Neural progenitor cell (in vitro differentiated cells): ENCODE measurements around the gene RNU5D-1. TPM values are rescaled to one million over a fixed set of nuclear protein-coding genes. Genes with fewer than 3 reads are reported as not detected.
"Not testable (repeated sequence)": the region's sequence is repeated elsewhere in the genome, so short reads cannot be mapped to it uniquely, and the experiment has no call there.

Experiments
- DNase-seq: peaks from one replicate; pipeline ENCODE4 v3.0.0-alpha.2; 2016; ENCODE audit warnings: low spot score
- H2AFZ ChIP-seq: fragments of 200-600 bp; sonication (generic); replicated peaks from 2 replicates; pipeline ENCODE4 v1.6.1; 2016; ENCODE audit warnings: antibody characterized with exemption
- H3F3A ChIP-seq: fragments of 200-600 bp; sonication (generic); 2 replicates; pipeline ENCODE4 v1.6.1; 2016; ENCODE audit warnings: antibody characterized with exemption, low read depth
- H3K27ac ChIP-seq: fragments of 200-600 bp; sonication (generic); 2 replicates; pipeline ENCODE4 v1.5.1; 2016; ENCODE audit warnings: mild to moderate bottlenecking
- H3K27me3 ChIP-seq: fragments of 200-600 bp; sonication (generic); 2 replicates; pipeline ENCODE4 v1.6.1; 2016; ENCODE audit warnings: mild to moderate bottlenecking, moderate library complexity
- H3K36me3 ChIP-seq: fragments of 200-600 bp; sonication (generic); 2 replicates; pipeline ENCODE4 v1.5.1; 2016
- H3K4me1 ChIP-seq: fragments of 200-600 bp; sonication (generic); 2 replicates; pipeline ENCODE4 v1.6.1; 2016; ENCODE audit warnings: mixed run types
- H3K4me2 ChIP-seq: fragments of 200-600 bp; sonication (generic); 2 replicates; pipeline ENCODE4 v1.6.1; 2016
- H3K4me3 ChIP-seq: fragments of 200-600 bp; sonication (generic); 2 replicates; pipeline ENCODE4 v1.5.1; 2016
- H3K79me2 ChIP-seq: fragments of 200-600 bp; sonication (generic); 2 replicates; pipeline ENCODE4 v1.6.1; 2016; ENCODE audit warnings: low read depth
- H3K9ac ChIP-seq: fragments of 200-600 bp; sonication (generic); 2 replicates; pipeline ENCODE4 v1.6.1; 2016
- H3K9me3 ChIP-seq: fragments of 200-600 bp; sonication (generic); 2 replicates; pipeline ENCODE4 v1.5.1; 2016; ENCODE audit warnings: low read depth
- H4K20me1 ChIP-seq: fragments of 200-600 bp; sonication (generic); 2 replicates; pipeline ENCODE4 v1.6.1; 2016; ENCODE audit warnings: low read depth
- H3K27ac Mint-ChIP-seq: 3 replicates; pipeline ENCODE4 v1.8.0; 2021; ENCODE audit warnings: mixed read lengths
- H3K27me3 Mint-ChIP-seq: 2 replicates; pipeline ENCODE4 v1.8.0; 2022; ENCODE audit warnings: low read depth, mild to moderate bottlenecking, inconsistent platforms, moderate library complexity, mixed read lengths; ENCODE audit not compliant: insufficient read depth
- H3K36me3 Mint-ChIP-seq: 3 replicates; pipeline ENCODE4 v1.8.0; 2021; ENCODE audit warnings: mixed read lengths
- H3K4me1 Mint-ChIP-seq: 3 replicates; pipeline ENCODE4 v1.8.0; 2021; ENCODE audit warnings: mixed read lengths
- H3K4me3 Mint-ChIP-seq: 3 replicates; pipeline ENCODE4 v1.8.0; 2021; ENCODE audit warnings: mild to moderate bottlenecking, moderate library complexity, mixed read lengths
- H3K9me3 Mint-ChIP-seq: 3 replicates; pipeline ENCODE4 v1.8.0; 2020; ENCODE audit warnings: mixed read lengths
- EZH2 ChIP-seq: fragments of 200-600 bp; sonication (generic); IDR thresholded peaks from 2 replicates; pipeline ENCODE4 v1.6.1; 2017; ENCODE audit warnings: antibody characterized with exemption, mild to moderate bottlenecking, moderate library complexity
- EZH2phosphoT487 ChIP-seq: fragments of 200-600 bp; sonication (generic); IDR thresholded peaks from 2 replicates; pipeline ENCODE4 v1.6.1; 2017; ENCODE audit warnings: antibody characterized with exemption
- total RNA-seq: library from RNA; depleted of rRNA; stranded (reverse); fragments of >200 nt; gene quantifications from 2 replicates; pipeline ENCODE4 v1.2.3, GENCODE V29; 2015; ENCODE audit warnings: low replicate concordance
- TF ChIP-seq, protein P1 (sequence below): fragments of 200-600 bp; sonication (generic); IDR thresholded peaks from 2 replicates; pipeline ENCODE4 v1.5.1; 2017; ENCODE audit warnings: antibody characterized with exemption, mild to moderate bottlenecking

Gene RNU5D-1
- total RNA-seq, 1 donor from 2014 or later, result not detected

DNA sequence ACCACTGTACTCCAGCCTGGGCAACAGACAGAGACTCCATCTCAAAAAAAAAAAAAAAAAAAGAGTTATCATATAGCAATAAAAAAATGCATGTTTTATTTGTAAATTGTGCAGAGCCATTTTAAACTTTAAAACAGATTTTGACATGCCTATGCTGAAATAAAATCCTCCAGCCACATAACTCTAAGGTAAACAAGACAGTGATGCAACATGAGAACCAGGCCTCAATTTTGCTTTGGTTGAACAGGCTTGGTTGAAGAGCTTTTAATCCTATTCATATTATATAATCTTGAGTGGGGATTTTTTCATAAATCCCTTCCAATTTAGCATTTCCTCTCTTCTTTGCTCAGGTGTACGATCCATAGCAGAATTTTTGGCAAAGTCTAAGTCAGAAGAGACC is 30.4 kb downstream of the RNU5D-1 start:
- Mint-ChIP-seq H3K36me3 (peaks cover 3% of the 10 kb centered on the region), H3K27ac (no peak overlapping the region)
- no peak overlapping the region for H3K9ac ChIP-seq

DNA sequence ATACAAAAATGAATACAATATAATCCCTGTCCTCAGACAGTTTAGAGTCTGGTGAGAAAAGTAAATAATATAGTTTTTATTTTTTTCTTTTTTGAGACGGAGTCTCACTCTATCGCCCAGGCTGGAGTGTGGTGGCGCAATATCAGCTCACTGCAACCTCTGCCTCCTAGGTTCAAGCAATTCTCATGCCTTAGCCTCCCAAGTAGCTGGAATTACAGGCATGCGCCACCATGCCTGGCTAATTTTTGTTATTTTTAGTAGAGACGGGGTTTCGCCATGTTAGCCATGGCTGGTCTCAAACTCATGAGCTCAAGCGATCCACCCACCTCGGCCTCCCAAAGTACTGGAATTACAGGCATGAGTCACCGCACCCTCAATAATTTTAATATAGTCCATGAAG is 31.6 kb downstream of the RNU5D-1 start:
- H3K27me3 Mint-ChIP-seq, H3K36me3 ChIP-seq, H3K36me3 Mint-ChIP-seq, H3K4me1 ChIP-seq, H3F3A ChIP-seq, H3K4me3 ChIP-seq, H3K9me3 ChIP-seq, H3K9ac ChIP-seq, H2AFZ ChIP-seq, H3K4me1 Mint-ChIP-seq, H3K79me2 ChIP-seq, H3K27ac ChIP-seq, DNase-seq, H3K9me3 Mint-ChIP-seq, H3K27ac Mint-ChIP-seq, H3K27me3 ChIP-seq, H3K4me3 Mint-ChIP-seq, H3K4me2 ChIP-seq, H4K20me1 ChIP-seq: not testable (repeated sequence)

More for the DNA sequence above, 30.4 kb downstream of the RNU5D-1 start:
- no peak for DNase-seq
- Histone ChIP-seq H3K27me3 (no peaks in the 10 kb centered on the region), H3K27ac (no peak overlapping the region), H3K79me2 (no peaks in the 10 kb centered on the region), H3K4me1 (no peaks in the 10 kb centered on the region), H3K4me3 (no peak overlapping the region), H3K4me2 (no peak overlapping the region), H4K20me1 (no peaks in the 10 kb centered on the region), H3K36me3 (no peaks in the 10 kb centered on the region), H2AFZ (no peak overlapping the region), H3F3A (no peaks in the 10 kb centered on the region), H3K9me3 (no peaks in the 10 kb centered on the region)
- H3K27me3 Mint-ChIP-seq, result peaks cover 9% of the 10 kb centered on the region
- H3K4me1 Mint-ChIP-seq, result peaks cover 2% of the 10 kb centered on the region
- TF ChIP-seq, protein P1, sequence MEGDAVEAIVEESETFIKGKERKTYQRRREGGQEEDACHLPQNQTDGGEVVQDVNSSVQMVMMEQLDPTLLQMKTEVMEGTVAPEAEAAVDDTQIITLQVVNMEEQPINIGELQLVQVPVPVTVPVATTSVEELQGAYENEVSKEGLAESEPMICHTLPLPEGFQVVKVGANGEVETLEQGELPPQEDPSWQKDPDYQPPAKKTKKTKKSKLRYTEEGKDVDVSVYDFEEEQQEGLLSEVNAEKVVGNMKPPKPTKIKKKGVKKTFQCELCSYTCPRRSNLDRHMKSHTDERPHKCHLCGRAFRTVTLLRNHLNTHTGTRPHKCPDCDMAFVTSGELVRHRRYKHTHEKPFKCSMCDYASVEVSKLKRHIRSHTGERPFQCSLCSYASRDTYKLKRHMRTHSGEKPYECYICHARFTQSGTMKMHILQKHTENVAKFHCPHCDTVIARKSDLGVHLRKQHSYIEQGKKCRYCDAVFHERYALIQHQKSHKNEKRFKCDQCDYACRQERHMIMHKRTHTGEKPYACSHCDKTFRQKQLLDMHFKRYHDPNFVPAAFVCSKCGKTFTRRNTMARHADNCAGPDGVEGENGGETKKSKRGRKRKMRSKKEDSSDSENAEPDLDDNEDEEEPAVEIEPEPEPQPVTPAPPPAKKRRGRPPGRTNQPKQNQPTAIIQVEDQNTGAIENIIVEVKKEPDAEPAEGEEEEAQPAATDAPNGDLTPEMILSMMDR, result no peak
- TF ChIP-seq EZH2phosphoT487, result no peak
- TF ChIP-seq EZH2, result no peak
- no peak overlapping the region for H3K4me3 Mint-ChIP-seq
- no peaks in the 10 kb centered on the region for H3K9me3 Mint-ChIP-seq

DNA sequence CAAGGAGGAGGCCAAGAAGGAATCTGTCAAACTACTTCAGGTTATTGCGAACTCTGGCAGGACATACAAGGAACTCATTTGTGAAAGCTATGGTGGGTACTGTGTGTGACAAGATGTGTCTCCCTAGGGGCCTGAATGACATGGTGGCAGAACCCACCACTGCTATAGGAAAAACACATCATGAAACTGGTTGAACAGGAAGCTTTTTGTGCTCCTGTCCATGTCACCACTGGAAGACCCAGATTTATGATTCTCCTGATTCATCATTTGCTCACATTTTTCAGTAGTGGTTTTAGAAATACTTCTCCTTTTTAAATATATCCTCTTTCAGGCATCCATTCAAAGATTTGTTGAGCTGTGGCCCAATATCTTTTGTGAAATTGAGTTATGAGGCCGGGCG is 32.8 kb downstream of the RNU5D-1 start:
- no peak overlapping the region for H3K4me3 Mint-ChIP-seq
- H3K9me3 Mint-ChIP-seq, result no peaks in the 10 kb centered on the region
- H3F3A ChIP-seq, result no peaks in the 10 kb centered on the region
- no peaks in the 10 kb centered on the region for H4K20me1 ChIP-seq
- H3K36me3 Mint-ChIP-seq, result peaks cover 3% of the 10 kb centered on the region
- peaks cover 9% of the 10 kb centered on the region for H3K27me3 Mint-ChIP-seq
- no peak for TF ChIP-seq EZH2
- TF ChIP-seq, protein P1, result no peak
- no peak for TF ChIP-seq EZH2phosphoT487
- no peak overlapping the region for H3K27ac ChIP-seq
- H3K79me2 ChIP-seq, result no peaks in the 10 kb centered on the region
- no peaks in the 10 kb centered on the region for H3K27me3 ChIP-seq
- H3K4me2 ChIP-seq, result no peak overlapping the region
- no peak overlapping the region for H3K4me3 ChIP-seq
- H3K4me1 ChIP-seq, result no peaks in the 10 kb centered on the region
- H3K9ac ChIP-seq, result no peak overlapping the region
- no peak for DNase-seq
- no peak overlapping the region for H2AFZ ChIP-seq
- no peaks in the 10 kb centered on the region for H3K36me3 ChIP-seq
- no peak overlapping the region for H3K27ac Mint-ChIP-seq
- H3K9me3 ChIP-seq, result no peaks in the 10 kb centered on the region
- H3K4me1 Mint-ChIP-seq, result peaks cover 2% of the 10 kb centered on the region

DNA sequence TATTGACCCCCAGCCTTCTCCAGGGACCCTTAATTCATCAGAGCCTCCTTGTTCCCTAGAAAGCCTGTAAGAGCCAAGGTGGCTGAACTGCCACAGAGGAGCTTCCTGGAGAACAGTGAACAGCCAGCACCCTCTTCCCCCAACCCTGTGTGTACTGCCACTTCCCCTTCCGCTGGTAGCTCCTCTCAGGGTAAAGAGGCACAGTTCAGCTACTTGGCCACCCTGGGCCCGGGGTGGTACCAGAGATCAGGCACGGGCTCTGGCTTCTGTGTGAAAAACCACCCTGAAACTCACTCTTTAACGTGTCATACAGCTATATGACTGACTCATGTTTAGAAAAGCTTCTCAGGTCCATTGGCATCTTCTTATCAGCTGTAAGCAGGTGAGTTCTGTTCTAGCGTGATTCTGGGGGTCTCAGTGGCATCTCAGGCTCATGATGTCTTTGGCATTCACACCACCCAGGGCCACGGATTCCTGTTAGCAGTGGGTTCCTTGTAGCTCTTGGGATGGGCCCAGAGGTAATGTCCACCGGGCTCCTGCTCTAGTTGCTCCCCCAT is 34.1 kb downstream of the RNU5D-1 start:
- no peak overlapping the region for H3K27ac Mint-ChIP-seq
- H3K4me1 Mint-ChIP-seq, result peaks cover 2% of the 10 kb centered on the region
- no peaks in the 10 kb centered on the region for H3K36me3 ChIP-seq

More for the DNA sequence above, 34.1 kb downstream of the RNU5D-1 start:
- Histone ChIP-seq H4K20me1 (no peaks in the 10 kb centered on the region), H2AFZ (no peak overlapping the region), H3K79me2 (no peaks in the 10 kb centered on the region), H3F3A (no peaks in the 10 kb centered on the region), H3K27ac (no peak overlapping the region), H3K4me3 (no peak overlapping the region), H3K27me3 (no peaks in the 10 kb centered on the region), H3K9ac (no peak overlapping the region), H3K4me1 (no peaks in the 10 kb centered on the region), H3K4me2 (no peak overlapping the region), H3K9me3 (no peaks in the 10 kb centered on the region)
- TF ChIP-seq EZH2 (no peak), EZH2phosphoT487 (no peak)
- TF ChIP-seq, protein P1, result no peak
- Mint-ChIP-seq H3K36me3 (peaks cover 3% of the 10 kb centered on the region), H3K27me3 (peaks cover 9% of the 10 kb centered on the region), H3K9me3 (no peaks in the 10 kb centered on the region), H3K4me3 (no peak overlapping the region)
- DNase-seq, result no peak
